Activated T-helper 2 cell treated with anti-CD3 and anti-CD28 coated beads, Interferon-gamma antibody, Interleukin-2, Interleukin-4, amounts not matched to agents 10 μg/mL and 5 μg/mL and 100 μg/mL, durations not matched to agents 14 hours and 24 hours and 36 hours (primary cell): ENCODE data around the gene ARL10. TPM values are rescaled to one million over a fixed set of nuclear protein-coding genes. Genes with fewer than 3 reads are reported as not detected.

ENCODE experiments used
- DNase-seq: peaks from one replicate; pipeline ENCODE4 v3.0.0; 2021; ENCODE audit warnings: low spot score
- H3K27ac Mint-ChIP-seq: one replicate; pipeline ENCODE4 v1.8.0; 2021; ENCODE audit warnings: mixed read lengths
- H3K27me3 Mint-ChIP-seq: one replicate; pipeline ENCODE4 v1.8.0; 2021; ENCODE audit warnings: low read depth, mixed read lengths
- H3K36me3 Mint-ChIP-seq: one replicate; pipeline ENCODE4 v1.8.0; 2021; ENCODE audit warnings: low read depth, mixed read lengths
- H3K4me1 Mint-ChIP-seq: one replicate; pipeline ENCODE4 v1.8.0; 2021; ENCODE audit warnings: low read depth, mixed read lengths
- H3K4me3 Mint-ChIP-seq: one replicate; pipeline ENCODE4 v1.8.0; 2021; ENCODE audit warnings: low read depth, mild to moderate bottlenecking, moderate library complexity, mixed read lengths
- H3K9me3 Mint-ChIP-seq: one replicate; pipeline ENCODE4 v1.8.0; 2021; ENCODE audit warnings: mixed read lengths
- intact Hi-C: fragments of 100-400 bp; cut with micrococcal nuclease; formaldehyde crosslinking; loops from one replicate; pipeline ENCODE4 v1.15.1; 2023
- total RNA-seq: library from RNA; stranded (reverse); gene quantifications from 2 replicates; pipeline ENCODE4 v1.2.3, GENCODE V29; 2022

Gene ARL10
- total RNA-seq, 1 donor from 2014 or later, result 22.3 TPM

- intact Hi-C loops, result no loop called here
- Mint-ChIP-seq H3K4me3 (no peak overlapping the region), H3K4me1 (peaks cover 26% of the 10 kb centered on the region), H3K27ac (no peak overlapping the region), H3K27me3 (peaks cover 3% of the 10 kb centered on the region), H3K9me3 (no peaks in the 10 kb centered on the region), H3K36me3 (peaks cover 15% of the 10 kb centered on the region)
- DNase-seq, result no peak
Measured at GRCh38 chr5:176413709-176414191, 48.5 kb downstream of the ARL10 start.

- Mint-ChIP-seq H3K36me3 (peaks cover 14% of the 10 kb centered on the region), H3K4me3 (peak overlapping the region; percentile 82), H3K4me1 (peaks cover 26% of the 10 kb centered on the region), H3K27me3 (peaks cover 3% of the 10 kb centered on the region), H3K9me3 (no peaks in the 10 kb centered on the region), H3K27ac (no peak overlapping the region)
- DNase-seq, result no peak
- intact Hi-C loops, result no loop called here
Measured at GRCh38 chr5:176414704-176415103, 49.4 kb downstream of the ARL10 start.

- Mint-ChIP-seq H3K9me3 (peaks cover 1% of the 10 kb centered on the region), H3K4me3 (peak overlapping the region; percentile 82), H3K4me1 (peaks cover 26% of the 10 kb centered on the region), H3K27me3 (peaks cover 5% of the 10 kb centered on the region), H3K27ac (peak overlapping the region; percentile 62), H3K36me3 (peaks cover 7% of the 10 kb centered on the region)
- DNase-seq, result no peak
- intact Hi-C loops, result no loop called here
Measured at GRCh38 chr5:176415240-176415951, 50.1 kb downstream of the ARL10 start.

GRCh38 chr5:176415952-176416924, 51.0 kb downstream of the ARL10 start, which contains the start of gene CLTB:
Gene CLTB (minus strand): TSS chr5:176416539. CDS start chr5:176416363, 176 bp downstream.
- intact Hi-C loops, result loop anchor here (1.0 to 2.0 kb wide), 5 partner anchors 27 to 181 kb away; partner anchors contain the start of genes FAF2, HIGD2A and NOP16
- peak; percentile 75 for DNase-seq
- peaks cover 24% of the 10 kb centered on the region for H3K4me1 Mint-ChIP-seq
- H3K27ac Mint-ChIP-seq, result peak within 1 kb of the TSS; percentile 62
- no peaks in the 10 kb centered on the region for H3K36me3 Mint-ChIP-seq
- peaks cover 13% of the 10 kb centered on the region for H3K27me3 Mint-ChIP-seq
- peaks cover 5% of the 10 kb centered on the region for H3K9me3 Mint-ChIP-seq
- H3K4me3 Mint-ChIP-seq, result peak within 1 kb of the TSS; percentile 82

GRCh38 chr5:176416965-176417364, 51.7 kb downstream of the ARL10 start:
- intact Hi-C loops, result loop anchor here (1.0 to 2.0 kb wide), 5 partner anchors 28 to 180 kb away; partner anchors contain the start of genes FAF2, HIGD2A and NOP16
- H3K27ac Mint-ChIP-seq, result no peak overlapping the region

GRCh38 chr5:176418251-176418650, 53.0 kb downstream of the ARL10 start:
- intact Hi-C loops, result no loop called here
- Mint-ChIP-seq H3K27ac (no peak overlapping the region), H3K4me1 (peaks cover 26% of the 10 kb centered on the region), H3K9me3 (peaks cover 5% of the 10 kb centered on the region), H3K36me3 (no peaks in the 10 kb centered on the region), H3K4me3 (no peak overlapping the region), H3K27me3 (peaks cover 25% of the 10 kb centered on the region)
- DNase-seq, result no peak

More at GRCh38 chr5:176416965-176417364, 51.7 kb downstream of the ARL10 start:
- H3K36me3 Mint-ChIP-seq, result no peaks in the 10 kb centered on the region
- peaks cover 5% of the 10 kb centered on the region for H3K9me3 Mint-ChIP-seq
- H3K27me3 Mint-ChIP-seq, result peaks cover 17% of the 10 kb centered on the region
- no peak for DNase-seq
- peak overlapping the region; percentile 58 for H3K4me3 Mint-ChIP-seq
- peaks cover 26% of the 10 kb centered on the region for H3K4me1 Mint-ChIP-seq

GRCh38 chr5:176420086-176420485, 54.8 kb downstream of the ARL10 start:
- intact Hi-C loops, result no loop called here
- H3K4me1 Mint-ChIP-seq, result peaks cover 16% of the 10 kb centered on the region
- no peaks in the 10 kb centered on the region for H3K36me3 Mint-ChIP-seq
- H3K4me3 Mint-ChIP-seq, result no peak overlapping the region
- H3K27me3 Mint-ChIP-seq, result peaks cover 25% of the 10 kb centered on the region
- DNase-seq, result no peak
- H3K9me3 Mint-ChIP-seq, result peaks cover 5% of the 10 kb centered on the region
- no peak overlapping the region for H3K27ac Mint-ChIP-seq

- peaks cover 10% of the 10 kb centered on the region for H3K9me3 Mint-ChIP-seq
- DNase-seq, result no peak
- intact Hi-C loops, result no loop called here
- H3K27ac Mint-ChIP-seq, result no peak overlapping the region
- H3K36me3 Mint-ChIP-seq, result no peaks in the 10 kb centered on the region
- H3K27me3 Mint-ChIP-seq, result peaks cover 27% of the 10 kb centered on the region
- H3K4me1 Mint-ChIP-seq, result peaks cover 11% of the 10 kb centered on the region
- no peak overlapping the region for H3K4me3 Mint-ChIP-seq
Measured at GRCh38 chr5:176420972-176421544, 55.8 kb downstream of the ARL10 start.

GRCh38 chr5:176424181-176424580, 58.9 kb downstream of the ARL10 start:
- intact Hi-C loops, result no loop called here
- no peak for DNase-seq
- Mint-ChIP-seq H3K4me3 (no peak overlapping the region), H3K36me3 (no peaks in the 10 kb centered on the region), H3K27me3 (peaks cover 24% of the 10 kb centered on the region), H3K27ac (no peak overlapping the region), H3K9me3 (peaks cover 10% of the 10 kb centered on the region), H3K4me1 (peaks cover 3% of the 10 kb centered on the region)

GRCh38 chr5:176425138-176425537, 59.9 kb downstream of the ARL10 start:
- Mint-ChIP-seq H3K4me1 (peaks cover 5% of the 10 kb centered on the region), H3K27me3 (peaks cover 24% of the 10 kb centered on the region), H3K9me3 (peaks cover 10% of the 10 kb centered on the region), H3K4me3 (no peak overlapping the region), H3K36me3 (no peaks in the 10 kb centered on the region), H3K27ac (no peak overlapping the region)
- intact Hi-C loops, result no loop called here
- DNase-seq, result no peak

GRCh38 chr5:176425791-176426190, 60.5 kb downstream of the ARL10 start:
- H3K36me3 Mint-ChIP-seq, result no peaks in the 10 kb centered on the region

GRCh38 chr5:176426876-176427275, 61.6 kb downstream of the ARL10 start:
- intact Hi-C loops, result no loop called here
- peaks cover 6% of the 10 kb centered on the region for H3K9me3 Mint-ChIP-seq
- no peak overlapping the region for H3K4me3 Mint-ChIP-seq
- H3K27ac Mint-ChIP-seq, result no peak overlapping the region
- peaks cover 18% of the 10 kb centered on the region for H3K27me3 Mint-ChIP-seq
- peaks cover 7% of the 10 kb centered on the region for H3K4me1 Mint-ChIP-seq
- H3K36me3 Mint-ChIP-seq, result no peaks in the 10 kb centered on the region
- DNase-seq, result no peak

More at GRCh38 chr5:176425791-176426190, 60.5 kb downstream of the ARL10 start:
- intact Hi-C loops, result no loop called here
- DNase-seq, result no peak
- Mint-ChIP-seq H3K9me3 (peaks cover 6% of the 10 kb centered on the region), H3K27me3 (peaks cover 24% of the 10 kb centered on the region), H3K4me1 (peaks cover 11% of the 10 kb centered on the region), H3K27ac (no peak overlapping the region), H3K4me3 (no peak overlapping the region)
